SW 1271 (cell line): ENCODE results near the gene PCDH8.
"Not testable (repeated sequence)": the region's sequence is repeated elsewhere in the genome, so short reads cannot be mapped to it uniquely, and the experiment has no call there.

Experiments
- DNase-seq, 2 experiments: peaks; one replicate each; lab custom pipeline; 2025; lab: John Stamatoyannopoulos, UW

The PCDH8 gene

GRCh38 chr13:52850396-52851136 is 2.1 kb upstream of the PCDH8 start:
- DNase-seq, result no peak

GRCh38 chr13:52850072-52850395 is 1.6 kb upstream of the PCDH8 start:
- no peak for DNase-seq

GRCh38 chr13:52849291-52850071 is 1.0 kb upstream of the PCDH8 start:
- no peak for DNase-seq

- DNase-seq, result no peak
Observed at GRCh38 chr13:52847682-52848432, 583 bp downstream of the PCDH8 start.

GRCh38 chr13:52847322-52847681 is 1.1 kb downstream of the PCDH8 start:
- DNase-seq, result no peak

GRCh38 chr13:52846567-52847321 is 1.7 kb downstream of the PCDH8 start:
- DNase-seq, result no peak

GRCh38 chr13:52845766-52846566 is 2.5 kb downstream of the PCDH8 start:
- no peak for DNase-seq

GRCh38 chr13:52845334-52845761 is 3.1 kb downstream of the PCDH8 start:
- no peak for DNase-seq

- no peak for DNase-seq
Observed at GRCh38 chr13:52844836-52845235, 3.6 kb downstream of the PCDH8 start.

GRCh38 chr13:52842441-52842840 is 6.0 kb downstream of the PCDH8 start:
- no peak for DNase-seq

GRCh38 chr13:52840066-52840465 is 8.4 kb downstream of the PCDH8 start:
- no peak for DNase-seq

- no peak for DNase-seq
Observed at GRCh38 chr13:52838433-52839107, 9.9 kb downstream of the PCDH8 start.

- DNase-seq, result no peak
Observed at GRCh38 chr13:52837850-52838249, 10.6 kb downstream of the PCDH8 start.

GRCh38 chr13:52835071-52835839 is 13.2 kb downstream of the PCDH8 start:
- no peak for DNase-seq

GRCh38 chr13:52833296-52833875 is 15.1 kb downstream of the PCDH8 start:
- DNase-seq, result no peak

- DNase-seq, result no peak
Observed at GRCh38 chr13:52832313-52832712, 16.1 kb downstream of the PCDH8 start.

GRCh38 chr13:52830946-52831345 is 17.5 kb downstream of the PCDH8 start:
- DNase-seq, result no peak

GRCh38 chr13:52827839-52828238 is 20.6 kb downstream of the PCDH8 start:
- DNase-seq, result no peak

GRCh38 chr13:52817886-52818285 is 30.6 kb downstream of the PCDH8 start:
- not testable (repeated sequence) for DNase-seq

- DNase-seq, result no peak
Observed at GRCh38 chr13:52815330-52815729, 33.1 kb downstream of the PCDH8 start.
